ENCODE data around the gene LRMDA.
"Not testable (repeated sequence)": the region's sequence is repeated elsewhere in the genome, so short reads cannot be mapped to it uniquely, and the experiment has no call there.

Gene LRMDA

DNA sequence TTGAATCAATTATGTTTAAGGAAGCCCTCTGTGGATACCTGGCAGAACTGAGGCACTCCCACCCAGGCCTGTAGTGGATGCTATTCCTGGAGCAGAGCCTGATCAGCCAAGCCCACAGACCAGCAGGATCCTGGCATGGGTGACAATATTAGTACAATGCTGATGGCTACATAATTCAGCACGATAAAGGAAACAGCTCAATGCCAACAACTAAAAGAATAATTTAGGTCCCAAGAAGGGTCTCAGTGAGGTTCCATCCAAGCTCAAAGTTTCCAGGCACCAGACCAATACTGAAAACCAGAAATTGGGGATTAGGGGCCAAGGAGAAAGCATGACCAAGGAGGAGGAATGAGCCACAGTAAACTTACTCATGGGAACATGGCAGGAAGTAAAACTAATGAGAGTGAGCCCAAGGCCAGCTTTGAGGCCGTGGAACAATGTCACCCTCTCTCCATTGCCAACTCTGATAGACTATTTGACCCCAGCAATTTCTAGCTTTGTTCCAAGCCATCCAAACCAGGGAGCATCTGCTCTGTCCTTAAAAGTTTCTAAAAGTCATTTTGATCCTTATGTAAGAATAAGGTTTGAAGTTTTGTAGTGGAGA is 1123.7 kb downstream of the LRMDA start:
- in situ Hi-C loops (cut with HindIII; ENCODE audit: low pct_ligation_motif_present, low pct_unique_long_range_greater_than_20kb, low sequenced_read_pairs): no loop called here
- no peak for DNase-seq

DNA sequence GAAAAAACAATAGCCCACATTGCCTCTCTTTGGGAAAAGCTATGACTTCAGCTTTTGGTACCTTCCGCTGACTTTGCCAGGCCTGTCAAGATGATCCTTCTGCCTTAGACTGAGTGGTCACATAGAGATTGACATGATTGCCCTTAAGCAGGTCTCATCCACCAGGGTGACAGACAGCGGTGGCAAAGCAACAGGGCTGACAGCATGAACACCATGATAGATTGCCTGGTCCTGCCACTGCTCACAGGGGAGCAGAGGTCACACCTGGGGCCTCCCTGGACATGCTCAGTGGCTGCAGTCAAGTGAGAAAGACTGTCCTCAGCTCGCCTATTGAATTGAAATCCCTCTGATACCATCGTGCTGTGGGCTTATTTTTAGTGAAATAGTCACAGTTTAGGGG is 1125.9 kb downstream of the LRMDA start:
- in situ Hi-C loops (cut with HindIII; ENCODE audit: low pct_ligation_motif_present, low pct_unique_long_range_greater_than_20kb, low sequenced_read_pairs): no loop called here
- no peak for DNase-seq

DNA sequence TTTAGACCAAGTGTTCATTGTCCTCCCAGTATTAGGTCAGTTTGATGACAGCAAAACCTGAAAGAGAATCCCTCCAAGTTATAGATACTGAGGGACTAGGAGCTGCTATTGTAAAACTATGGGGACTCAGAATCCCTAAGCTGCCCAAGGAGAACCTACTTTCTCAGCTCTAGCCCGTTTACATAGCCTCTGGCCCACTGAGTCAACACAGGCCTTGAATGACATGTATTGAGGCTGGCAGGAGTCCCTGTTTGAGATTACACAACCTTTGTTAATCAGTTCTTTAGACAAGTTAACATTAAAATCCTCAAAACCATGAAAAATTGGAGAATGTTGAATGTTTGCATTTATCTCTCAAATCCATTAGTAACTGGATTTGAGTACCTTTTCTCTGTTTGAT is 1127.2 kb downstream of the LRMDA start:
- in situ Hi-C loops (cut with HindIII; ENCODE audit: low pct_ligation_motif_present, low pct_unique_long_range_greater_than_20kb, low sequenced_read_pairs): no loop called here

DNA sequence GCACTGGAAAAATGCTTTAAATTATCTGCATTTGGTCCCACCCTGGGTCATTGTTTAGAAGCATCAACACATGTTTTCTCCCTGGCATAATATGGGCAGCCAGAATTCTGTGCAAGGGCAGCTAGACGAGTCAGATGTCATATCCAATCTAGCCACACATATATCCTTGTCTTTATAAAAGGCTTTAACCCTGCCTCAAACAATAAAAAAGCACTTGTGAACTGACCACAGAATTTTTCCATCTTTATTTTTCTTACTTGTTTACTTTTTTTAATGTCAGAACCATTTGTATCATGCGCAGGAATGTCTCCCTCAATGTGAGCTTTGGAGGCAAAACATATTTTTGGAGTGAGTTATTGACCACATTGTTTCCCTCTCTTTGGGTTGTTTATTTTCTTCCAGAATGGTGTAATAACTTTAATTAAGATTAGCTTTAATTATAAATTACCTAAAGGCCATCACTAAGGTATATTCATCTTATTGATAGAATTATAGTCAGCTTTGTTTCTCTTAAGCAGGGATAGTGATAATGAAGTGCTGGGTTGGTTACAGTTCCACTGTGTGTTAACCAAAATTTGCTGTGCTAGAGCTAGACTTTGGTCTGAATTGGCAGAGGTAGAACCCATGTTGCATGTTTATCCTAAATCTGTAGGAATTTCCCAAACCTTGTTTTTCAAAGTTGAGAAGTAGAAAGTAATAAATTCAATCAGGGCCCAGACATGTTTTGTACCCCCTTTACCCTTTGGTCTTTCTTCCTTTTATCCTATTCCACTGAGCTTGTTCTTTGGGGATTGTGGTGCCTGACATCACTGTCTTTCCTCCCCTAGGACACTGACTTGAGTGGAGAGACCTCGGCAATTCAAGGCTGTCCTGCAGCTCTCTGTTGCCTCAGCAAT is 1127.8 kb downstream of the LRMDA start:
- no peak for DNase-seq
- in situ Hi-C loops (cut with HindIII; ENCODE audit: low pct_ligation_motif_present, low pct_unique_long_range_greater_than_20kb, low sequenced_read_pairs): no loop called here

More for the DNA sequence above, 1127.2 kb downstream of the LRMDA start:
- DNase-seq: no peak

DNA sequence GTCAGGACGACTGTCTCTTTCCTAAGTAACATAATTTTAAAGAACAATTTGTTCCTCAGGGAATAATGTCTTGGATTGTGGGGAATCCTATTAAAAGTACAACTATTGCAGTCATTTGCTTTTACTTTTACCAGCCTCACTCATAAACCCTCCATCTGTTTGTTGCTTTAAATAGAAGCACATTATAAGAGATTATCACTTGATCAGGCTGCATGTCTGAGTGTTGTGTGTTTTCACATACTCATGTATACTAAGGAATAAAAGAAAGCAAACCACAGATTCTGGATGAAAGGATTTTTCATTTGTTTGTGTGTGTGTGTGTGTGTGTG is 1128.4 kb downstream of the LRMDA start:
- in situ Hi-C loops (cut with HindIII; ENCODE audit: low pct_ligation_motif_present, low pct_unique_long_range_greater_than_20kb, low sequenced_read_pairs): no loop called here

DNA sequence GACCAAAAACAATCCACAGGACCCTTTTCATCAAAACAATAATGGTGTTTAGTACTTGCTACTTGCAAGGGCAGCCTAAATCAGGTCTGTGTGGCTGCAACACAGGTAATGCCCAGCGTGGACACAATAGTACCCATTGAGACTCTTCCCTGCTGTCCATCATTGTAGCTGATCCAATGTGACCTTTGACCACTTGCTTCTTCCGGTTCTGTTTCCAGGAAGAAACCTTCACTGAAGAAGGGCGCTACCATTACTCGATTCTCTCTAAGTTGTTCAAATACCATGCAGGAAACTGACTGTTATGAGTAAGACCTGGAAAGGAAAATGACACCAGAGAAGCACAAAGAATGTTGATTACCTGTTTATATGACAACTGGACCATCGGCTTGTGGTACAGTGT is 1128.9 kb downstream of the LRMDA start:
- in situ Hi-C loops (cut with HindIII; ENCODE audit: low pct_ligation_motif_present, low pct_unique_long_range_greater_than_20kb, low sequenced_read_pairs): no loop called here

More for the DNA sequence above, 1128.4 kb downstream of the LRMDA start:
- no peak for DNase-seq

DNA sequence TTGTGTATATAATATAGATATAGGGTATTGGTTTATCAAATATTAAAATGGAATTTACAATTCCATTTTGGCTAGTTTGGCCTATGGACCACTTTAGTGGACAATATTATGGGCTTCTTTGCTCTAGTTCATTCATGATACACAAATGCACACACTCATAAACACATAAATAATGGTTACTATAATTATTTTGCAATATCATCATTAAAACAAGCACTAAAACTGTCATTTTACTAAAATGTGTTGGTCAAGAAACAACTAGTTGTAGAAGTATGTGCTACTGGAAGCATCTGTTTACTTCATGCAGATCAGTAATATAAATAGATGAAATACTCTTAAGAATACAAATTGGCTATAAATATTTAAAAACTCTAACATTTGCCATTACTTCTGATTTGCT is 1131.9 kb downstream of the LRMDA start:
- in situ Hi-C loops (cut with HindIII; ENCODE audit: low pct_ligation_motif_present, low pct_unique_long_range_greater_than_20kb, low sequenced_read_pairs): no loop called here

More for the DNA sequence above, 1128.9 kb downstream of the LRMDA start:
- no peak for DNase-seq

DNA sequence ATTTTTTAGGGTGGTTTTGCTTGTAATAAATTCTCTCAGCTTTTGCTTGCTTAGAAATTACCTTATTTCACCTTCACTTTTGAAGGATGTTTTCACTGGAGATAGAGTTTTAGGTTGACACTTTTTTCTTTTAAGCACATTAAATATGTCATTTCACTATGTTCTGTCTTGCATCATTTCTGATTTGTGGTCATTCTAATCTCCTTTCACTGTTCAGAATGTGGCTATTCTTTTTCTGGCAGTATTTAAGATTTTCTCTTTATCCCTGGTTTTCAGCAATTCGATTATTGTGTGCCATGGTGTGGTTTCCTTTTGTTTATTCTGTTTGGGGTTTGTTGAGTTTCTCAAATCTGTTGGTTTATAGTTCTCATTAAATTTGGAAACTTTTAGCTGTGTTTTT is 1140.6 kb downstream of the LRMDA start:
- in situ Hi-C loops (cut with HindIII; ENCODE audit: low pct_ligation_motif_present, low pct_unique_long_range_greater_than_20kb, low sequenced_read_pairs): no loop called here

More for the DNA sequence above, 1131.9 kb downstream of the LRMDA start:
- DNase-seq: no peak

DNA sequence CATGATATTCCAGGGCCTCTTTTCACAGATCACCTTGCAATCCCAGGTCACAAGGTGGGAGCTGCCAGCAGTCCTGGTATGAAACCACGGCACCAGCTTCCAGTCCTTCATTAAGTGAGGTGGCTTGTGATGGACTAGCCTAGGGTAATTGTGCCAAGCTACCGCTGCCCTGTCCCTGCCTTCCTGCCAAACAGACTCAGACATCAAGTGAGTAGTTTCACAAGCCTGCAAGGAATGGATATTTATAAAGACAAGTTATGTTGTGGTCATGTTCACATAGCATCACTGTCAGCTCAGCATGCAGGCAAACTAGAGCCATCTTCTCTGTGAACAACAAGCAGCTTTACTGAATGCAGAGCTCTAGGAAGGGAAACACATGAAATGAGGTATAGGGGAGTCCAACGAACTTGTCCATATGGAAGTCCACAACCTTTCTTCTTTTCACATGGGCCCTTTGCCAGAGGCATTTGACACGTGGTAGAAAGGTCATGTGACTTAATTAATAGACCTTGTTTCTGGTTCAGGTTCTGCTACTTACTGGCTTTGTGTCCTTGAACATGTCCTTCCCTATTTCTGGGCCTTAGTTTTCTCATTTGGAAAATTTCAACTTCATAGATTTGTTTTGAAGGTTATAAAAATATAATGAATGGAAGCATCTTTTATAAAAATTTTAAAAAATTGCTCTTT is 1145.0 kb downstream of the LRMDA start:
- no peak for DNase-seq
- in situ Hi-C loops (cut with HindIII; ENCODE audit: low pct_ligation_motif_present, low pct_unique_long_range_greater_than_20kb, low sequenced_read_pairs): no loop called here

More for the DNA sequence above, 1140.6 kb downstream of the LRMDA start:
- no peak for DNase-seq

DNA sequence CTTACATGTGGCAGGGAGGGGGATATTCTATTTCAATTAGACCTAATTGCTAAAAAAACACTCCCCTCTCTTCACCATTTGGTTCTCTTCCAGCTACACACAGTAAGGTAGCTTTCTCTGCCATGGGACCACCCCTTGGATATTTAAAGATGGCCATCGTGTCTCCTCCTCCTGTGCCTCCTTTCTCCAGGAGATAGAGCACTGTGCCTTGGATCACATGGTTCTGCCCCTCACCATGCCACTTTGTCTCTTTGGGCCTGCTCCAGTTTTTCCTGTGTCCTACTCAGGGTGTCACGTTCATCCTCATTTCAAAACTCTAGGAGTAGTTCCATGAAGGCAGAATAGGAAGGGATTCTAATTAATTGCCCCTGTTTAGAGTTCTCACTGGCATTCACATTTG is 1146.0 kb downstream of the LRMDA start:
- no peak for DNase-seq
- in situ Hi-C loops (cut with HindIII; ENCODE audit: low pct_ligation_motif_present, low pct_unique_long_range_greater_than_20kb, low sequenced_read_pairs): no loop called here

DNA sequence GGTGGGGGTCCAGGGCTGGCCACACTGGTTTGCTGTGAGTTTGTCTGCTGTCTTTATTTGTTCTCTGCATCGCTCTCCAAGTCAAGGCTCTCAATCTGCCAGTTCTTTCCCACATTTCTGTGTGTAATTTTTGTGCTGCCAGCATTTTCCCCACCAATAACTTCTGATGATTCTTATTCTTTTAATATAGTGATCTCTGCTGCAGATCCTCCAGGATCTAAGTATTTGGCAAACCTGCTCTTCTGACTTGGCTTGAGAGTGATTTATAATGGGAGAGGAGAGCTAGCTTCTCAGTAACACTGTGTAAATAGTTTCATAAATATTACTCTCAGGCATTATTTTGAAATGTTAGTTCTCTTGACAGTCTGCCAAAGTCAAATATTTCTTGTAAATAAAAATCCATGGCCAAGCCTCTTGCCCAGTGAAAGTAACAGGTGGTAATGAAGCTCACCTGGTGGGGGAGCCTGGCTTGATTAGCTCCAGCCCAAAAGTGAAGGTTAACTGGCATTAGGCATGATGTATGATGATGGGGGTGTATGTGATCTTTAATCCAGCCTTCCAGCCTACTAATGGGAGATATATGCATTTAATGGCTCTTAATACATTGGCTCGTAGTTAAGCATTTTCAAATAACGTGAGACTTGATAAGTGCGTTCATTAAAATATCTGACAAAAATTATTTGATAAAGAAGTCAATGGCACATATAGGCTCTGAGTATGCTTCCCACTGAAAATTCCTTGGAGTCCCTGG is 1150.3 kb downstream of the LRMDA start:
- no peak for DNase-seq

DNA sequence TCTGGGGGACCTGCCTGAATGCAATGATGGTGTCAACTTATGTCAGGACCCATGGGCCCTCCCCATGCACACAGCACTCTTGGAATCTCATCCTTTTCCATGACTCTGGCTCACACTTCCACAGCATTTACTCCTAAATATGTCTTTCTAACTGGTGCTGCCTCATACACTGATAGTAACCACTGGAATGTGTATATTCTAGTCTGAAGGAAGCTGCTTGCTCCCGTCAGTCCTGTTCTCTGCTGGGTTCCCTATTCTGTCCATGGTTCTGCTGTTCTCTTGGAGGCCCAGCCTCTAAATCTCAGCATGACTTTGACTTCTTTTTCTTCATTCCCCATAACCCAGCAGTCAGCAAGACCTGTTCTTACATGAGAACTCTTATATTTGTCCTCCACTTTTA is 1151.1 kb downstream of the LRMDA start:
- in situ Hi-C loops (cut with HindIII; ENCODE audit: low pct_ligation_motif_present, low pct_unique_long_range_greater_than_20kb, low sequenced_read_pairs): no loop called here
- no peak for DNase-seq

More for the DNA sequence above, 1150.3 kb downstream of the LRMDA start:
- in situ Hi-C loops (cut with HindIII; ENCODE audit: low pct_ligation_motif_present, low pct_unique_long_range_greater_than_20kb, low sequenced_read_pairs): no loop called here

DNA sequence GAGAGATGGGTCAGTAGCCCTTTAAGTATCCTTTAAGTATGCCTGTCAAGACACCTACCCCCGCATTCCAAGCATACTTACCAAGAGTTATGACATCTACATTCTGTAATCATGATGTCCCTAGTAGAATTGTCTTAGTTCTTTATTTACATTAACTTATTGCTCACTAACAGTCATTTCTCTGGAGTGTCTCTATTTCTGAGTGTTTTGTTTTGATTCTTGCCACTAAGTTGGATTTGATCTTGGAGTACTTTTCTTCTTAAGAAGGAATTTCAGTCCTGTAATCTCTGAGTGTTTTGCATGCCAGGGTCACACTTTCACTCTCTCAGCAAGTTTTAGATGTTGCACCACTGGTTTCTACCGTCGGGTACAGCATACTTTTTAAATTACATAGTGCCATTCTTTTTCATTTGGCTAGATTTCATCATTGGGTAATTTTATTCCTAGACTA is 1152.3 kb downstream of the LRMDA start:
- DNase-seq: peak; percentile 83

DNA sequence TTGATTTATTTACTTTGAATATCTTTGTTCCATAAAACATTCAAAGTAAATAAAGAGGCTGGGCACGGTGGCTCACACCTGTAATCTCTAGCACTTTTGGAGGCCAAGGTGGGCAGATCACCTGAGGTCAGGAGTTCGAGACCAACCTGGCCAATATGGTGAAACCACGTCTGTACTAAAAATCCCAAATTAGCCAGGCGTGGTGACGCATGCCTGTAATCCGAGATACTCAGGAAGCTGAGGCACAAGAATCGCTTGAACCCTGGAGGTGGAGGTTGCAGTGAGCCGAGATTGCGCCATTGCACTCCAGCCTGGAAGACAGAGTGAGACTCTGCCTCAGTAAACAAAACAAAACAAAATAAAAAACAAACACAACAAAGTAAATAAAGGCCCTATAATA is 1153.0 kb downstream of the LRMDA start:
- DNase-seq; in situ Hi-C loops (cut with HindIII; ENCODE audit: low pct_ligation_motif_present, low pct_unique_long_range_greater_than_20kb, low sequenced_read_pairs): not testable (repeated sequence)

More for the DNA sequence above, 1152.3 kb downstream of the LRMDA start:
- in situ Hi-C loops (cut with HindIII; ENCODE audit: low pct_ligation_motif_present, low pct_unique_long_range_greater_than_20kb, low sequenced_read_pairs): no loop called here

Data from ACHN (cell line).